Endothelial cell of umbilical vein (primary cell): Measurements from ENCODE around the gene KIAA1755. TPM values are rescaled to one million over a fixed set of nuclear protein-coding genes. Genes with fewer than 3 reads are reported as not detected.

Experiments used
- BruUV-seq: library from RNA; stranded (reverse); fragments of 400-500 nt; replicated peaks from 2 replicates; lab custom pipeline; 2021; lab: Mats Ljungman, UMichigan
- CTCF ChIA-PET: fragments of 300-600, 350-600 bp; sonication (Branson Sonifier 250); formaldehyde crosslinking; loops from one replicate; lab custom pipeline; 2021; ENCODE audit warnings: antibody characterized with exemption, inconsistent platforms; lab: Charles Lee
- POLR2A ChIA-PET: fragments of 300-600, 350-600 bp; sonication (Branson Sonifier 250); formaldehyde crosslinking; loops from one replicate; lab custom pipeline; 2021; ENCODE audit warnings: antibody characterized with exemption, inconsistent platforms; lab: Charles Lee
- DNase-seq: peaks from one replicate; pipeline ENCODE4 v3.0.0-alpha.2; 2011; ENCODE audit warnings: low read depth, low spot score
- FAIRE-seq: peaks from 2 replicates; lab custom pipeline; 2011; peaks lifted over from hg19 to GRCh38; lab: Jason Lieb, UNC
- H2AFZ ChIP-seq: 2 replicates; pipeline ENCODE4 v1.6.0; 2012; ENCODE audit warnings: low read depth, low read length, control low read depth, inconsistent platforms
- H3K27ac ChIP-seq: 2 replicates; pipeline ENCODE4 v1.5.1; 2011; ENCODE audit warnings: low read depth, mild to moderate bottlenecking, control low read depth, low read length, moderate library complexity; ENCODE audit not compliant: insufficient read depth
- H3K27me3 ChIP-seq, 2 experiments: 2 replicates each; pipeline versions ENCODE4 v1.6.0 to v1.6.1; 2011; ENCODE audit warnings: low read length in 2 of 2, mixed read lengths in 1 of 2; ENCODE audit not compliant: control insufficient read depth in 2 of 2, insufficient read depth in 2 of 2
- H3K36me3 ChIP-seq, 2 experiments: 2 replicates in 1 of 2; 3 replicates in 1 of 2; pipeline ENCODE4 v1.5.1; 2011; ENCODE audit warnings: low read length in 2 of 2, mild to moderate bottlenecking in 1 of 2, moderate library complexity in 1 of 2; ENCODE audit not compliant: control insufficient read depth in 2 of 2, insufficient read depth in 2 of 2; ENCODE audit errors: extremely low read depth in 1 of 2
- H3K4me1 ChIP-seq: 3 replicates; pipeline ENCODE4 v1.5.1; 2011; ENCODE audit warnings: mild to moderate bottlenecking, low read length; ENCODE audit not compliant: control insufficient read depth, insufficient read depth; ENCODE audit errors: extremely low read depth
- H3K4me2 ChIP-seq: 2 replicates; pipeline ENCODE4 v1.6.1; 2011; ENCODE audit warnings: low read length, control low read depth, mixed read lengths; ENCODE audit not compliant: insufficient read depth
- H3K4me3 ChIP-seq, 3 experiments: fragments of 200-600 bp in 1 of 3; sonication (generic), shearing (Covaris generic) in 1 of 3; replicated peaks in 1 of 3; 2 replicates each; pipeline ENCODE4 v1.5.1; 2011 to 2016; ENCODE audit warnings: control low read depth in 3 of 3, low read length in 3 of 3, mild to moderate bottlenecking in 2 of 3, inconsistent platforms in 1 of 3, low read depth in 1 of 3, moderate library complexity in 1 of 3; ENCODE audit not compliant: insufficient read depth in 1 of 3
- H3K79me2 ChIP-seq: 2 replicates; pipeline ENCODE4 v1.6.0; 2012; ENCODE audit warnings: low read length, inconsistent platforms; ENCODE audit not compliant: control insufficient read depth, insufficient read depth
- H3K9ac ChIP-seq: replicated peaks from 2 replicates; pipeline ENCODE3; 2011; ENCODE audit warnings: low read length, control low read depth; ENCODE audit not compliant: insufficient read depth; ENCODE audit errors: extremely low read depth
- H3K9me1 ChIP-seq: replicated peaks from 3 replicates; pipeline ENCODE4 v1.6.0; 2011; ENCODE audit warnings: mild to moderate bottlenecking, low read length; ENCODE audit not compliant: control insufficient read depth, insufficient read depth; ENCODE audit errors: extremely low read depth
- H3K9me3 ChIP-seq: replicated peaks from 2 replicates; pipeline ENCODE4 v1.5.1; 2012; ENCODE audit warnings: low read length, inconsistent platforms; ENCODE audit not compliant: control insufficient read depth, insufficient read depth
- H4K20me1 ChIP-seq: replicated peaks from 2 replicates; pipeline ENCODE3; 2011; ENCODE audit warnings: mild to moderate bottlenecking, low read length; ENCODE audit not compliant: control insufficient read depth, insufficient read depth; ENCODE audit errors: extremely low read depth
- EZH2 ChIP-seq: IDR thresholded peaks from 2 replicates; pipeline ENCODE4 v1.6.1; 2012; ENCODE audit warnings: borderline replicate concordance, low read depth, mild to moderate bottlenecking, moderate library complexity, low read length, inconsistent platforms; ENCODE audit not compliant: severe bottlenecking
- FOS ChIP-seq: IDR thresholded peaks from 2 replicates; pipeline ENCODE4 v1.6.1; 2011; ENCODE audit warnings: mild to moderate bottlenecking, low read length, moderate library complexity, borderline replicate concordance; ENCODE audit not compliant: insufficient read depth
- GATA2 ChIP-seq: IDR thresholded peaks from 2 replicates; pipeline ENCODE4 v1.7.0; 2011; ENCODE audit warnings: low read depth, mild to moderate bottlenecking, moderate library complexity, mixed read lengths, low read length; ENCODE audit not compliant: insufficient read length, insufficient read depth
- JUN ChIP-seq: IDR thresholded peaks from 2 replicates; pipeline ENCODE4 v1.6.1; 2011; ENCODE audit warnings: borderline replicate concordance, low read depth; ENCODE audit not compliant: insufficient read length, insufficient read depth
- MYC ChIP-seq: IDR thresholded peaks from one replicate; pipeline ENCODE4 v1.6.1; 2011; ENCODE audit warnings: mild to moderate bottlenecking, low read depth, low read length
- POLR2A ChIP-seq: IDR thresholded peaks from 2 replicates; pipeline ENCODE4 v1.6.1; 2012; ENCODE audit warnings: low read depth, mild to moderate bottlenecking, control low read depth, low read length
- POLR2AphosphoS5 ChIP-seq: IDR thresholded peaks from 2 replicates; pipeline ENCODE4 v1.6.1; 2012; ENCODE audit warnings: low read depth, mild to moderate bottlenecking, control low read depth, low read length, moderate library complexity; ENCODE audit not compliant: insufficient read depth
- dilution Hi-C: fragments of 300-500 bp; cut with MboI; formaldehyde crosslinking; loops from one replicate; pipeline ENCODE4 v1.15.0; 2019; ENCODE audit warnings: low sequenced_read_pairs; ENCODE audit not compliant: extremely low pct_ligation_motif_present
- intact Hi-C: fragments of 100-400 bp; cut with micrococcal nuclease; formaldehyde crosslinking; loops from one replicate; pipeline ENCODE4 v1.10.0; 2022
- polyA plus RNA-seq, 4 experiments: library from polyadenylated mRNA; depleted of rRNA in 3 of 4; stranded (reverse) in 3 of 4; unstranded in 1 of 4; fragments of >200 nt; gene quantifications; 2 replicates each; pipeline versions ENCODE4 v1.2.1 to v1.2.3, GENCODE V29; 2011 to 2012; ENCODE audit warnings: missing spikeins in 1 of 4
- total RNA-seq: library from RNA; stranded (reverse); gene quantifications from 2 replicates; pipeline ENCODE4 v1.2.3, GENCODE V29; 2021
- TF ChIP-seq, protein P1 (sequence below), 2 donors: IDR thresholded peaks; 1 replicate in 1 of 2; 2 replicates in 1 of 2; pipeline ENCODE4 v1.5.1; 2011; ENCODE audit warnings: low read length in 2 of 2, mild to moderate bottlenecking in 2 of 2, moderate library complexity in 2 of 2, control low read depth in 1 of 2, inconsistent platforms in 1 of 2, low read depth in 1 of 2; ENCODE audit not compliant: insufficient read depth in 1 of 2; ENCODE audit errors: extremely low read depth in 1 of 2
- TF ChIP-seq, protein P2 (sequence below): IDR thresholded peaks from 2 replicates; pipeline ENCODE4 v1.6.1; 2011; ENCODE audit not compliant: insufficient read depth, insufficient read length

KIAA1755 gene
- total and polyA plus RNA-seq, 2 donors (not counting 3 experiments of a cell fraction or from before 2014, with no cell fraction given): 0.36 to 0.51 TPM

DNA sequence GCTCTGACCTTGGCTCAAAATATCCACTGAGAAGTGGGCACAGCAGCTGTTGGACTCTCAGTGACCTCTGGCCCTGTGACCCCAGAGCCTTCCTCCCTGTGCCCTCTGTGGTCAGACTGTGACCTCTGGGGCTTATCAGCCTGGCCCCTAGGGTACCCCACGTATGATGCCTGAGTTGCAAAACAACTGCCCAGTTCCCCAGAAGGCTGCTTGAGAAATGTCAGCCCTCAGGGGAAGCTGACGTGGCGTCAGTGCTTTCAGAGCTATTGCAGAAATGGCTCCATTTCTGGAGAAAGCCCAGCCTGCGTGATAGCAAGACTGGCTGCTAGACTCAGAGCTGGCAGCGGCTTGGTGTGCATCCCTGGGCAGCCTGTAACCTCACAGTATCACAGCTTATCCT lies 63.9 kb downstream of the KIAA1755 start:
- Histone ChIP-seq H3K4me2 (no peak overlapping the region), H3K9ac (no peak overlapping the region), H3K4me1 (no peaks in the 10 kb centered on the region), H3K79me2 (no peaks in the 10 kb centered on the region), H2AFZ (no peak overlapping the region), H4K20me1 (no peaks in the 10 kb centered on the region), H3K27me3 (no peaks in the 10 kb centered on the region), H3K9me3 (no peaks in the 10 kb centered on the region), H3K27ac (no peak overlapping the region), H3K36me3 (no peaks in the 10 kb centered on the region), H3K9me1 (no peaks in the 10 kb centered on the region), H3K4me3 (no peak overlapping the region)
- POLR2A ChIA-PET: no interaction called here
- no peak for TF ChIP-seq POLR2A
- no peak for TF ChIP-seq EZH2
- no peak for TF ChIP-seq JUN
- no peak for TF ChIP-seq POLR2AphosphoS5
- no peak for DNase-seq
- CTCF ChIA-PET: interaction anchor here (0.7 to 2.4 kb wide), 9 partner anchors 9 to 35 kb away, joined by 3 to 9 read pairs (median 4); no protein-coding TSS in a partner anchor
- no TSS peak for BruUV-seq
- no peak for FAIRE-seq
- dilution Hi-C loops: no loop called here
- intact Hi-C loops: no loop called here

DNA sequence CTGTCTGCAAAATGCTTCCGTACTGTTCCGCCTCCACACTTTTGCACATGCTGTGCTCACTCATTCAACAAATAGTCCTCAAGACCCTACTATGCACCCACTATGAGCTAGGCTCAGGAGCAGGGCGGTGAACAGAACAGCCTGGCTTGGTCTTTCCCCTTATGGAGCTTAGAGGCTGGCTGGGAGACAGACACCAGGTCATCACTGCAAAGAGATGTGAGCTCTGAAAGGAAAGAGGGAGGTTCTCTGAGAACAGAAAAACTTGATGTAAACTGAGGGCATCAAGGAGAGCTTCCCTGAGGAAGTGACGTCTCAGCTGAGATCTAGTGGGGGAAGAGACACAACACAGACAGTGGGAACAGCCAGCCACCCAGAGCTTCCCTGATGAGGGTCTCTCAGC lies 64.5 kb downstream of the KIAA1755 start:
- H4K20me1 ChIP-seq: no peaks in the 10 kb centered on the region
- FAIRE-seq (no peak), DNase-seq (no peak)
- BruUV-seq: no TSS peak
- H3K4me1 ChIP-seq: no peaks in the 10 kb centered on the region
- H3K4me3 ChIP-seq: no peak overlapping the region
- no peak overlapping the region for H3K4me2 ChIP-seq
- ChIA-PET POLR2A (no interaction called here), CTCF (interaction anchor here (0.7 to 2.4 kb wide), 11 partner anchors 9 to 123 kb away, joined by 3 to 9 read pairs (median 4); no protein-coding TSS in a partner anchor)
- intact Hi-C loops (no loop called here), dilution Hi-C loops (no loop called here)
- H3K9me3 ChIP-seq: no peaks in the 10 kb centered on the region
- H3K9ac ChIP-seq: no peak overlapping the region
- no peak overlapping the region for H3K27ac ChIP-seq
- H3K36me3 ChIP-seq: no peaks in the 10 kb centered on the region
- no peaks in the 10 kb centered on the region for H3K9me1 ChIP-seq
- H3K27me3 ChIP-seq: no peaks in the 10 kb centered on the region
- no peaks in the 10 kb centered on the region for H3K79me2 ChIP-seq
- TF ChIP-seq EZH2: no peak
- TF ChIP-seq FOS: no peak
- TF ChIP-seq, protein P1, sequence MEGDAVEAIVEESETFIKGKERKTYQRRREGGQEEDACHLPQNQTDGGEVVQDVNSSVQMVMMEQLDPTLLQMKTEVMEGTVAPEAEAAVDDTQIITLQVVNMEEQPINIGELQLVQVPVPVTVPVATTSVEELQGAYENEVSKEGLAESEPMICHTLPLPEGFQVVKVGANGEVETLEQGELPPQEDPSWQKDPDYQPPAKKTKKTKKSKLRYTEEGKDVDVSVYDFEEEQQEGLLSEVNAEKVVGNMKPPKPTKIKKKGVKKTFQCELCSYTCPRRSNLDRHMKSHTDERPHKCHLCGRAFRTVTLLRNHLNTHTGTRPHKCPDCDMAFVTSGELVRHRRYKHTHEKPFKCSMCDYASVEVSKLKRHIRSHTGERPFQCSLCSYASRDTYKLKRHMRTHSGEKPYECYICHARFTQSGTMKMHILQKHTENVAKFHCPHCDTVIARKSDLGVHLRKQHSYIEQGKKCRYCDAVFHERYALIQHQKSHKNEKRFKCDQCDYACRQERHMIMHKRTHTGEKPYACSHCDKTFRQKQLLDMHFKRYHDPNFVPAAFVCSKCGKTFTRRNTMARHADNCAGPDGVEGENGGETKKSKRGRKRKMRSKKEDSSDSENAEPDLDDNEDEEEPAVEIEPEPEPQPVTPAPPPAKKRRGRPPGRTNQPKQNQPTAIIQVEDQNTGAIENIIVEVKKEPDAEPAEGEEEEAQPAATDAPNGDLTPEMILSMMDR (IDR thresholded peaks at IDR 0.05; ENCODE audit: extremely low read depth in 1 of 2, insufficient read depth in 1 of 2, low read depth in 1 of 2, low read length in 2 of 2): no peak
- no peak for TF ChIP-seq MYC
- no peak for TF ChIP-seq POLR2A
- TF ChIP-seq, protein P2, sequence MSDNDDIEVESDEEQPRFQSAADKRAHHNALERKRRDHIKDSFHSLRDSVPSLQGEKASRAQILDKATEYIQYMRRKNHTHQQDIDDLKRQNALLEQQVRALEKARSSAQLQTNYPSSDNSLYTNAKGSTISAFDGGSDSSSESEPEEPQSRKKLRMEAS: no peak
- no peak for TF ChIP-seq GATA2
- TF ChIP-seq JUN: no peak
- no peak for TF ChIP-seq POLR2AphosphoS5
- H2AFZ ChIP-seq: no peak overlapping the region
